WERI-Rb-1 (cell line): ENCODE data around the gene DUOX1.

ENCODE experiments used
- DNase-seq: peaks from one replicate; pipeline ENCODE4 v3.0.0-alpha.2; 2020
- H3K27ac ChIP-seq: fragments of 250-450 bp; sonication (Bioruptor Pico); 2 replicates; pipeline ENCODE4 v1.5.1; 2020; ENCODE audit warnings: mild to moderate bottlenecking, moderate library complexity
- H3K27me3 ChIP-seq: fragments of 250-450 bp; sonication (Bioruptor Pico); 2 replicates; pipeline ENCODE4 v1.5.1; 2021; ENCODE audit warnings: mild to moderate bottlenecking, low read depth, moderate library complexity; ENCODE audit not compliant: insufficient read depth, severe bottlenecking
- H3K36me3 ChIP-seq: fragments of 250-450 bp; sonication (Bioruptor Pico); 2 replicates; pipeline ENCODE4 v1.5.1; 2020; ENCODE audit warnings: mild to moderate bottlenecking, moderate library complexity
- H3K4me3 ChIP-seq: 2 replicates; pipeline ENCODE4 v1.5.1; 2011; ENCODE audit warnings: low read depth, mild to moderate bottlenecking, control low read depth, low read length
- H3K9me3 ChIP-seq: fragments of 250-450 bp; sonication (Bioruptor Pico); 2 replicates; pipeline ENCODE4 v1.5.1; 2021; ENCODE audit warnings: mild to moderate bottlenecking, moderate library complexity; ENCODE audit not compliant: severe bottlenecking
- TF ChIP-seq, protein P1 (sequence below): IDR thresholded peaks from 2 replicates; pipeline ENCODE4 v1.5.1; 2011; ENCODE audit warnings: low read depth, mild to moderate bottlenecking, control low read depth, inconsistent platforms, low read length

Gene DUOX1

GRCh38 chr15:45121020-45121419 lies 8.8 kb upstream of the DUOX1 start:
- no peaks in the 10 kb centered on the region for H3K27me3 ChIP-seq
- DNase-seq: no peak
- no peak overlapping the region for H3K27ac ChIP-seq

DNA sequence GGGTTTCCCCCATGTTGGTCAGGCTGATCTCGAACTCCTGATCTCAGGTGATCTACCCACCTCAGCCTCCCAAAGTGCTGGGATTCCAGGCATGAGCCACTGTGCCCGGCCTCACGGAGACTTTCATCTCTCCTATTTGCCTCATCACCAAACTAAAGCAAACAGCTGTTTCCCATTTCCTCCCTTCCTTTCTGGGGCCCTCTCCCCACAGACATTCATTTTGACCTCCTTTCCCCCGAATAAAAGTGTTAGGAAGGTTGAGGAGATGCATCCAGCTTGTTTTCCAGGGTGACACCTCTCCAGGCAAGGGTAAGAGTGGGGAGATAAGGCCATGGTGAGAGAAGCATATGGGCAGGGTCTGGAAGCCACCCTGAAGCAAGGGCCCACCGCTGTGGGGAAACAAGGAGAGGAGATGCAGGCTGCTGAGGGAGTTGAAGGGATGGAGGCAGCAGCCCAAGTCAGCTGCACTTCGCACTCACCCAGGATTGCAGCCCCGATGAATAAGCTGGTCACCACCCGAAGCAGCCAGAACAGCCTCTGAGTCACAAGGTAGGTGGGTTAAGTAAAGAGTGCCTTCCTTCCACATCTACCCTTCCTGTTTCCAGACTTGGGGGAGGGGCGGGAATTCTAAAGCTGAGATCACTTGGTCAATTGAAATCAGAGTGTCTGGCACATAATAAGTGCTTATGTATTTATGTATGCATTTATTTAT lies 7.9 kb upstream of the DUOX1 start:
- TF ChIP-seq, protein P1, sequence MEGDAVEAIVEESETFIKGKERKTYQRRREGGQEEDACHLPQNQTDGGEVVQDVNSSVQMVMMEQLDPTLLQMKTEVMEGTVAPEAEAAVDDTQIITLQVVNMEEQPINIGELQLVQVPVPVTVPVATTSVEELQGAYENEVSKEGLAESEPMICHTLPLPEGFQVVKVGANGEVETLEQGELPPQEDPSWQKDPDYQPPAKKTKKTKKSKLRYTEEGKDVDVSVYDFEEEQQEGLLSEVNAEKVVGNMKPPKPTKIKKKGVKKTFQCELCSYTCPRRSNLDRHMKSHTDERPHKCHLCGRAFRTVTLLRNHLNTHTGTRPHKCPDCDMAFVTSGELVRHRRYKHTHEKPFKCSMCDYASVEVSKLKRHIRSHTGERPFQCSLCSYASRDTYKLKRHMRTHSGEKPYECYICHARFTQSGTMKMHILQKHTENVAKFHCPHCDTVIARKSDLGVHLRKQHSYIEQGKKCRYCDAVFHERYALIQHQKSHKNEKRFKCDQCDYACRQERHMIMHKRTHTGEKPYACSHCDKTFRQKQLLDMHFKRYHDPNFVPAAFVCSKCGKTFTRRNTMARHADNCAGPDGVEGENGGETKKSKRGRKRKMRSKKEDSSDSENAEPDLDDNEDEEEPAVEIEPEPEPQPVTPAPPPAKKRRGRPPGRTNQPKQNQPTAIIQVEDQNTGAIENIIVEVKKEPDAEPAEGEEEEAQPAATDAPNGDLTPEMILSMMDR: no peak
- no peak for DNase-seq
- Histone ChIP-seq H3K9me3 (no peaks in the 10 kb centered on the region), H3K36me3 (no peaks in the 10 kb centered on the region), H3K27me3 (no peaks in the 10 kb centered on the region), H3K4me3 (no peak overlapping the region), H3K27ac (no peak overlapping the region)

More at GRCh38 chr15:45121020-45121419, 8.8 kb upstream of the DUOX1 start:
- H3K36me3 ChIP-seq: no peaks in the 10 kb centered on the region
- TF ChIP-seq, protein P1: no peak
- H3K4me3 ChIP-seq: no peak overlapping the region
- no peaks in the 10 kb centered on the region for H3K9me3 ChIP-seq

DNA sequence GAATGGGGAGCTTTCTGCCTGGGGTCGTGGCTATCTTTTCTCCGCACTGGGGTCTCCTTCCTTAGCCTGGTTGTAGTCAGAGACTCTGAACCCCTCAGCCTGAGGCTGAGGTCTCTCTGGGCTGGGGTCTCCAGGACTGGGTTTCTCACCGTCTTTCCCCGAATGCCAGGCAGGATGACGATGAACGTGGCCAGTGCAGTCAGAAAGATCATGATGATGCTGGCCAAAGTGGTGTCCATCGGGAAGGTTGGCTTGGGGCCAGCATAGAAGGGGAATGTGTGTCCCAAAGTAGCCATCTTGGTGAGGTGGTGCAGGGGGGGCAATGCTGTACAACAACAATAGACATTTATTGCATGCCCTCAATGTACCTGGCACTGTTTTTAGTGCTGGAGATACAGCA lies 7.1 kb upstream of the DUOX1 start:
- H3K4me3 ChIP-seq: no peak overlapping the region
- H3K27me3 ChIP-seq: no peaks in the 10 kb centered on the region
- H3K9me3 ChIP-seq: no peaks in the 10 kb centered on the region
- TF ChIP-seq, protein P1: no peak
- DNase-seq: no peak
- no peaks in the 10 kb centered on the region for H3K36me3 ChIP-seq
- no peak overlapping the region for H3K27ac ChIP-seq

- Histone ChIP-seq H3K4me3 (no peak overlapping the region), H3K36me3 (no peaks in the 10 kb centered on the region), H3K9me3 (no peaks in the 10 kb centered on the region), H3K27ac (no peak overlapping the region), H3K27me3 (no peaks in the 10 kb centered on the region)
- TF ChIP-seq, protein P1: no peak
- DNase-seq: no peak
Measured at GRCh38 chr15:45123397-45123796, 6.4 kb upstream of the DUOX1 start.

DNA sequence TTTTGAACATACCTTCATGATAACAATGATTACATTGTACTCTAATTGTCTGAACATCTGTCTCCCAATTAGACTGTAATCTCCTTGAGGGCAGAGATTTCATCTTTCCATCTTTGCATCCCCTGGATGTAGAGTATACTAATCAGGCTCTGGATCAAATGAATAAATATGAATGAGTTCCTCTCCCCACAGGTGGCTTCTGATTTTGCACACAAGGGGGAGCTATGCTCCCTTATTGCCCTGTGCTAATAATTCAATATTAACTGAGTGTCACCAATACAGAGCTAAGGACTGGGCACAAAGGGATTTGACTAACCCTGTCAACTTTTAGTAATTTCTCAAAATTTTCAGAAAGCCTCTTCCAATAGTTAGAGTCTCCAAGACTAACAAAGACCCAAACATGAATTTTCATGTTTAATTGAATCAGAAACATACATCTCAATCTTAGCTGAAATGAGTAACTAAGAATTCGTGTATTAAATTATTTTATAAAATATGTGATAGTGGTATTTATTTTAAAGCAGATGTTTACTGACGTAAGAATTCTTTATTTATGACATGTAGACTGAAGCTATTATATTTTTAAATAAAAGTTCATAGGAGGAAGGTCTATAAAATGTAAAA lies 3.1 kb upstream of the DUOX1 start:
- Histone ChIP-seq H3K36me3 (no peaks in the 10 kb centered on the region), H3K4me3 (no peak overlapping the region), H3K27ac (no peak overlapping the region), H3K27me3 (no peaks in the 10 kb centered on the region), H3K9me3 (no peaks in the 10 kb centered on the region)
- DNase-seq: peak; percentile 53
- TF ChIP-seq, protein P1: peak; percentile 56
